ENCODE measurements around the gene NHEJ1. TPM values are rescaled to one million over a fixed set of nuclear protein-coding genes. Genes with fewer than 3 reads are reported as not detected.

Gene NHEJ1
- total and polyA plus RNA-seq, 2 of the 13 experiments (the other 11 are each of a cell fraction or from before 2014, with no cell fraction given) = 30.0 to 30.7 TPM

GRCh38 chr2:219045937-219046550 is 114.6 kb downstream of the NHEJ1 start (continued):
- 0 out of 2 replicates have a peak, but pooled peaks have one; percentile 29 for TF ChIP-seq HMG20B (CRISPR knock-in tag; conservative IDR thresholded peaks at IDR 0.05)
- peak; percentile 80; the same call in 1 of the 2 replicates for TF ChIP-seq ZNF12 (CRISPR knock-in tag; IDR thresholded peaks at IDR 0.05)
- TF ChIP-seq ZNF558 (CRISPR knock-in tag; IDR thresholded peaks at IDR 0.05; ENCODE audit: borderline replicate concordance) = peak; percentile 51; the same call in 1 of the 2 replicates
- TF ChIP-seq PRPF4 (IDR thresholded peaks at IDR 0.05; ENCODE audit: low read depth, low read length, poor library complexity, severe bottlenecking) = no peak
- peak; percentile 35; the same call in 1 of the 2 replicates for TF ChIP-seq ZMYM4 (CRISPR knock-in tag; IDR thresholded peaks at IDR 0.05)
- TF ChIP-seq RARA (CRISPR knock-in tag; IDR thresholded peaks at IDR 0.05) = peak; percentile 73
- 0 out of 2 replicates have a peak, but pooled peaks have one; percentile 42 for TF ChIP-seq ISX (CRISPR knock-in tag; conservative IDR thresholded peaks at IDR 0.05)
- peak; percentile 81 for TF ChIP-seq SMAD3 (CRISPR knock-in tag; IDR thresholded peaks at IDR 0.05)
- peak; percentile 80 for TF ChIP-seq ZNF605 (CRISPR knock-in tag; IDR thresholded peaks at IDR 0.05)
- 0 out of 4 replicates have a peak, but pooled peaks of 1 of the 2 experiments have one; percentile 26 for TF ChIP-seq ATF4 (CRISPR knock-in tag; IDR thresholded peaks at IDR 0.05)
- peak; percentile 90 for TF ChIP-seq HOXA5 (CRISPR knock-in tag; IDR thresholded peaks at IDR 0.05)
- peak; percentile 98 for TF ChIP-seq TSC22D2 (CRISPR knock-in tag; IDR thresholded peaks at IDR 0.05; ENCODE audit: borderline replicate concordance)
- TF ChIP-seq ZNF296 (CRISPR knock-in tag; conservative IDR thresholded peaks at IDR 0.05) = peak; percentile 85; the same call in 1 of the 2 replicates
- peak; percentile 35; the same call in 1 of the 2 replicates for TF ChIP-seq YEATS2 (CRISPR knock-in tag; IDR thresholded peaks at IDR 0.05; ENCODE audit: borderline replicate concordance)
- no peak for TF ChIP-seq MNT (IDR thresholded peaks at IDR 0.05)
- TF ChIP-seq ZNF44 (CRISPR knock-in tag; IDR thresholded peaks at IDR 0.05) = no peak
- no peak for TF ChIP-seq MLX (CRISPR knock-in tag; IDR thresholded peaks at IDR 0.05)
- TF ChIP-seq HINFP (CRISPR knock-in tag; IDR thresholded peaks at IDR 0.05; ENCODE audit: low read depth) = peak; percentile 49; the same call in 1 of the 2 replicates
- no peak for TF ChIP-seq CBX5 (CRISPR knock-in tag; IDR thresholded peaks at IDR 0.05; ENCODE audit: borderline replicate concordance)
- TF ChIP-seq XBP1 (CRISPR knock-in tag; IDR thresholded peaks at IDR 0.05) = no peak
- TF ChIP-seq FOSL2 (CRISPR knock-in tag; IDR thresholded peaks at IDR 0.05) = peak; percentile 42; the same call in 1 of the 2 replicates
- TF ChIP-seq PAXIP1 (CRISPR knock-in tag; conservative IDR thresholded peaks at IDR 0.05) = no peak
- TF ChIP-seq FOSL1 (CRISPR knock-in tag; IDR thresholded peaks at IDR 0.05; ENCODE audit: borderline replicate concordance) = no peak

All from HepG2 (cell line).